ENCODE results near the gene PKN3.
A peak's percentile ranks its signal among the peaks of the same experiment; 100 is the strongest.

The PKN3 gene

GRCh38 chr9:128733256-128733655 lies 31.0 kb downstream of the PKN3 start:
- Mint-ChIP-seq H3K27me3 (no peaks in the 10 kb centered on the region), H3K9me3 (no peaks in the 10 kb centered on the region), H3K4me1 (peaks cover 11% of the 10 kb centered on the region), H3K4me3 (no peak overlapping the region), H3K27ac (no peak overlapping the region), H3K36me3 (peaks cover 34% of the 10 kb centered on the region)
- ATAC-seq = peak; percentile 16

GRCh38 chr9:128735373-128735772 lies 33.1 kb downstream of the PKN3 start:
- no peak for ATAC-seq
- Mint-ChIP-seq H3K36me3 (peaks cover 36% of the 10 kb centered on the region), H3K27me3 (no peaks in the 10 kb centered on the region), H3K9me3 (no peaks in the 10 kb centered on the region), H3K4me3 (no peak overlapping the region), H3K4me1 (peaks cover 11% of the 10 kb centered on the region), H3K27ac (no peak overlapping the region)

- no peak overlapping the region for H3K27ac Mint-ChIP-seq
Observed at GRCh38 chr9:128742401-128742800, 40.1 kb downstream of the PKN3 start.

GRCh38 chr9:128743421-128743820 lies 41.1 kb downstream of the PKN3 start:
- no peaks in the 10 kb centered on the region for H3K27me3 Mint-ChIP-seq

More at GRCh38 chr9:128742401-128742800, 40.1 kb downstream of the PKN3 start:
- Mint-ChIP-seq H3K27me3 (no peaks in the 10 kb centered on the region), H3K36me3 (peaks cover 19% of the 10 kb centered on the region), H3K9me3 (no peaks in the 10 kb centered on the region), H3K4me3 (no peak overlapping the region), H3K4me1 (no peaks in the 10 kb centered on the region)
- no peak for ATAC-seq

GRCh38 chr9:128747241-128747640 lies 44.9 kb downstream of the PKN3 start:
- Mint-ChIP-seq H3K4me3 (no peak overlapping the region), H3K36me3 (peaks cover 15% of the 10 kb centered on the region), H3K4me1 (no peaks in the 10 kb centered on the region), H3K9me3 (no peaks in the 10 kb centered on the region), H3K27me3 (no peaks in the 10 kb centered on the region), H3K27ac (no peak overlapping the region)
- ATAC-seq = no peak

More at GRCh38 chr9:128743421-128743820, 41.1 kb downstream of the PKN3 start:
- no peak overlapping the region for H3K4me3 Mint-ChIP-seq
- H3K4me1 Mint-ChIP-seq = no peaks in the 10 kb centered on the region
- H3K36me3 Mint-ChIP-seq = peaks cover 15% of the 10 kb centered on the region
- ATAC-seq = no peak
- H3K9me3 Mint-ChIP-seq = no peaks in the 10 kb centered on the region
- peak overlapping the region; percentile 64 for H3K27ac Mint-ChIP-seq

GRCh38 chr9:128750926-128751595 lies 48.8 kb downstream of the PKN3 start:
- ATAC-seq = no peak
- Mint-ChIP-seq H3K9me3 (no peaks in the 10 kb centered on the region), H3K4me1 (no peaks in the 10 kb centered on the region), H3K27me3 (no peaks in the 10 kb centered on the region), H3K36me3 (peaks cover 28% of the 10 kb centered on the region), H3K4me3 (no peak overlapping the region), H3K27ac (no peak overlapping the region)

GRCh38 chr9:128753627-128754026 lies 51.3 kb downstream of the PKN3 start:
- no peaks in the 10 kb centered on the region for H3K27me3 Mint-ChIP-seq
- no peak overlapping the region for H3K27ac Mint-ChIP-seq
- H3K9me3 Mint-ChIP-seq = no peaks in the 10 kb centered on the region
- peaks cover 6% of the 10 kb centered on the region for H3K4me1 Mint-ChIP-seq
- no peak overlapping the region for H3K4me3 Mint-ChIP-seq
- no peak for ATAC-seq
- H3K36me3 Mint-ChIP-seq = peaks cover 38% of the 10 kb centered on the region

- Mint-ChIP-seq H3K9me3 (no peaks in the 10 kb centered on the region), H3K27ac (no peak overlapping the region), H3K4me3 (no peak overlapping the region), H3K27me3 (no peaks in the 10 kb centered on the region), H3K36me3 (peaks cover 24% of the 10 kb centered on the region), H3K4me1 (peaks cover 10% of the 10 kb centered on the region)
- no peak for ATAC-seq
Observed at GRCh38 chr9:128757602-128758001, 55.3 kb downstream of the PKN3 start.

GRCh38 chr9:128762671-128763449 lies 60.6 kb downstream of the PKN3 start:
- ATAC-seq = no peak
- peak overlapping the region; percentile 11 for H3K27ac Mint-ChIP-seq
- no peaks in the 10 kb centered on the region for H3K27me3 Mint-ChIP-seq
- peaks cover 18% of the 10 kb centered on the region for H3K36me3 Mint-ChIP-seq
- no peaks in the 10 kb centered on the region for H3K9me3 Mint-ChIP-seq
- H3K4me1 Mint-ChIP-seq = peaks cover 35% of the 10 kb centered on the region
- no peak overlapping the region for H3K4me3 Mint-ChIP-seq

- Mint-ChIP-seq H3K36me3 (peaks cover 16% of the 10 kb centered on the region), H3K4me1 (peaks cover 48% of the 10 kb centered on the region), H3K4me3 (no peak overlapping the region), H3K27me3 (no peaks in the 10 kb centered on the region), H3K27ac (no peak overlapping the region), H3K9me3 (no peaks in the 10 kb centered on the region)
- no peak for ATAC-seq
Observed at GRCh38 chr9:128764361-128764760, 62.1 kb downstream of the PKN3 start.

- no peak for ATAC-seq
Observed at GRCh38 chr9:128765499-128765898, 63.2 kb downstream of the PKN3 start.

GRCh38 chr9:128768606-128769005 lies 66.3 kb downstream of the PKN3 start:
- Mint-ChIP-seq H3K36me3 (peaks cover 17% of the 10 kb centered on the region), H3K4me3 (no peak overlapping the region), H3K27ac (peak overlapping the region; percentile 88), H3K9me3 (no peaks in the 10 kb centered on the region), H3K4me1 (peaks cover 56% of the 10 kb centered on the region), H3K27me3 (no peaks in the 10 kb centered on the region)
- ATAC-seq = no peak

More at GRCh38 chr9:128765499-128765898, 63.2 kb downstream of the PKN3 start:
- Mint-ChIP-seq H3K27ac (no peak overlapping the region), H3K36me3 (peaks cover 25% of the 10 kb centered on the region), H3K4me1 (peaks cover 59% of the 10 kb centered on the region), H3K4me3 (no peak overlapping the region), H3K9me3 (no peaks in the 10 kb centered on the region), H3K27me3 (no peaks in the 10 kb centered on the region)
